ENCODE data around the gene JDP2. TPM values are rescaled to one million over a fixed set of nuclear protein-coding genes. Genes with fewer than 3 reads are reported as not detected.

The JDP2 gene
- total RNA-seq, 6 experiments from 2014 or later: 48.0 to 67.8 (median 61.8) TPM

DNA sequence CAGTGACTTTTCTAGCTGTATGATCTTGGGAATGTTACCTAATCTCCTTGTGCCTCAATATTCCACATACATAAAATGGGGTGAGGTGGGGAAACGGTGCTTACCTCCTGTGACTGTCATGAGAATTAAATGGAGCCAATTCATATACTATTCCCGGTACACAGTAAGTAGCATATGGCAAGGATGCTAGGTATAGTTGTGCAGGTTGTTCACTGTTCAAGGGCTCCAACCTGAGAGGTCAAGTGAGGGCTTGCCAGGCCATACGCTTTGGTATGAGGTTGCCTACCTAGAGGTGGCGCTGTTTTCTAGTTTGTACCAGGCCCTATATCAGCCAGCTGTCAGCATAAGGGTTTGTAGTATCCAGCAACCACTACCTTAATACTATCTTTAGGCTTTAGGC lies 90.8 kb downstream of the JDP2 start:
- DNase-seq: no peak
- H3K4me3 Mint-ChIP-seq: no peak overlapping the region
- TF ChIP-seq, protein P1, sequence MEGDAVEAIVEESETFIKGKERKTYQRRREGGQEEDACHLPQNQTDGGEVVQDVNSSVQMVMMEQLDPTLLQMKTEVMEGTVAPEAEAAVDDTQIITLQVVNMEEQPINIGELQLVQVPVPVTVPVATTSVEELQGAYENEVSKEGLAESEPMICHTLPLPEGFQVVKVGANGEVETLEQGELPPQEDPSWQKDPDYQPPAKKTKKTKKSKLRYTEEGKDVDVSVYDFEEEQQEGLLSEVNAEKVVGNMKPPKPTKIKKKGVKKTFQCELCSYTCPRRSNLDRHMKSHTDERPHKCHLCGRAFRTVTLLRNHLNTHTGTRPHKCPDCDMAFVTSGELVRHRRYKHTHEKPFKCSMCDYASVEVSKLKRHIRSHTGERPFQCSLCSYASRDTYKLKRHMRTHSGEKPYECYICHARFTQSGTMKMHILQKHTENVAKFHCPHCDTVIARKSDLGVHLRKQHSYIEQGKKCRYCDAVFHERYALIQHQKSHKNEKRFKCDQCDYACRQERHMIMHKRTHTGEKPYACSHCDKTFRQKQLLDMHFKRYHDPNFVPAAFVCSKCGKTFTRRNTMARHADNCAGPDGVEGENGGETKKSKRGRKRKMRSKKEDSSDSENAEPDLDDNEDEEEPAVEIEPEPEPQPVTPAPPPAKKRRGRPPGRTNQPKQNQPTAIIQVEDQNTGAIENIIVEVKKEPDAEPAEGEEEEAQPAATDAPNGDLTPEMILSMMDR (IDR thresholded peaks at IDR 0.05): peak; percentile 66

DNA sequence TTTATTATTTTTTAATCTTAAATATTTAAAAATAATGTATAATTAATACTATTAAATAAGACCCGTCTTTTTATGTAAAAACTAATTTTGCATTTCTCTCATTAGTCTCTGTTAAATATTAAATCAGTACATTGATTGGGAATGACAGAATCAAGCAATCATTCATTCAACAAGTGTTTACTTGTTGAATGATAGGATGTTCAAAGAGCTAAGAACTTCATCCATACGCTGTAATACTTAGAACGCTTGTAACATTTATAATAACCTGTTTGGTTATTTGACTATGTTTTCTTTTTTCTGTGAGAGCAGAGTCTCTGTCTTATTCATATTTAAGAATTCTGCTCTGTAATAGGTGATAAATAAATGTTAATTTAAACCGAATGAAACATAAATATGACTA lies 91.6 kb downstream of the JDP2 start:
- no peak for DNase-seq
- TF ChIP-seq, protein P1 (IDR thresholded peaks at IDR 0.05): no peak
- H3K9me3 Mint-ChIP-seq: no peaks in the 10 kb centered on the region
- peaks cover 20% of the 10 kb centered on the region for H3K27me3 Mint-ChIP-seq (ENCODE audit: insufficient read depth)
- H3K36me3 Mint-ChIP-seq (ENCODE audit: low read depth): no peaks in the 10 kb centered on the region
- H3K4me1 Mint-ChIP-seq (ENCODE audit: low read depth): peaks cover 39% of the 10 kb centered on the region
- no peak overlapping the region for H3K27ac Mint-ChIP-seq
- H3K4me3 Mint-ChIP-seq: no peak overlapping the region

More for the DNA sequence above, 90.8 kb downstream of the JDP2 start:
- Mint-ChIP-seq H3K27me3 (ENCODE audit: insufficient read depth) (peaks cover 20% of the 10 kb centered on the region), H3K4me1 (ENCODE audit: low read depth) (peaks cover 33% of the 10 kb centered on the region), H3K36me3 (ENCODE audit: low read depth) (no peaks in the 10 kb centered on the region), H3K27ac (no peak overlapping the region), H3K9me3 (no peaks in the 10 kb centered on the region)

DNA sequence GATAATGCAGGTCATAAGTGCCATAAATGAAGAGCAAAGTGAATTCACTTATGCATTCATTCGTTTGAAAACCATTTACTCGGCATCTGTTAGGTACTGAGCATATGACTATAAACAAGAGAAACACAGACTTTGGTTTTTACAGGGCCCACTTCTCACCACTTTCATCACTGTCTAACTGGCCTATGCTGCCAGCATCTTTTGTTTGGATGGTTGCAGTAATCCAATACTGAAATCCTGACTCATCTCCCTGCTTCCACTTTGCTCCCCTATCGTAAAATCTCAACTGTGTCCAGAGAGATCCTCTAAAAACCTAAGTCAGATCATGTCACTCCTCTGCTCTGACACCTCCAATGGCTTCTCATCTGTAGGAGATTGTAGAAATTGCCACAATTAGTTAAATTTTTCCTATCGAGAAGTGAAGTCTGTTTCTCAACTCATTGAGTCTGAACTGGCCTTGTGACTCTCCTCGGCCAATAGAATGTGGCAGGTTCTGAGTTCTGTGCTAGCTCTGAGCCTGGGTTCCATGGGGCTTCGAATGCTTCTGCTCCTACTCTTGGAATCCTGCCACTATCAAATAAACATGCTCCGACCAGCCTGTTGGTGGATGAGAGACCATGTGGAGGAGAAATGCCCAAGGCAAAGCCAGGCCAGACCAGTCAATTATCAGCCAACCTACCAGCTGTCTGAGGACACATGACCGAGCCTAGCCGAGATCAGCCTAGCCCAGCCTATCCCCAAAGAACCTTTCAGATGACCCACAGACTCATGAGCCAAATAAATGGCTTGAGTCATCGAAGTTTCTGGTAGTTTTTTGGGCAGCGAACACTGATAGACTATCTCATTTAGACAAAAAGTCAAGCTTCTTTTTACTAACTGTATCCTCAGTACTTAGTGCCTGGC lies 92.3 kb downstream of the JDP2 start:
- H3K27me3 Mint-ChIP-seq (ENCODE audit: insufficient read depth): peaks cover 21% of the 10 kb centered on the region
- peak; percentile 37 for DNase-seq
- H3K4me1 Mint-ChIP-seq (ENCODE audit: low read depth): peaks cover 37% of the 10 kb centered on the region
- H3K27ac Mint-ChIP-seq: peak overlapping the region; percentile 8; the same call in 1 of the 2 replicates
- H3K4me3 Mint-ChIP-seq: peak overlapping the region; percentile 18; the same call in 1 of the 2 replicates
- H3K36me3 Mint-ChIP-seq (ENCODE audit: low read depth): no peaks in the 10 kb centered on the region
- H3K9me3 Mint-ChIP-seq: no peaks in the 10 kb centered on the region
- TF ChIP-seq, protein P1 (IDR thresholded peaks at IDR 0.05): no peak

DNA sequence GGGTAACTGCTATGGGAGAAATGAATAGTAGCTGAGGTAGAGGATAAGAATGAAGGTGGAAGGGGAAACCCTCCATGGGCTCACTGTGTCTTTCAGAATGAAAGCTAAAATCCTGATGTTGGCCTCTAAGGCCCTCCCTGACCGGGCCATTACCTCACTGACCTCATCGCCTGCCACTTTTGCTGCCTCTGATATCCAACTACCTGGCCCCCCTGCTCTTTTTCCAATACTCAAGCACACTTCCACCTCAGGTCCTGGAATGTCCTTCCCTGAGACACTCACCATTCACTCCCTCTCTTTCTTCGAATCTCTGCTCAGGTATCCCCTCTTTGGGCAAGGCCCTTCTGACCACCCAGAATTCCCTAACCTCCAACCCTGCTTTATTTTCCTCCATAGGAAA lies 93.0 kb downstream of the JDP2 start:
- H3K27me3 Mint-ChIP-seq (ENCODE audit: insufficient read depth): peaks cover 15% of the 10 kb centered on the region
- H3K27ac Mint-ChIP-seq: no peak overlapping the region
- H3K4me3 Mint-ChIP-seq: no peak overlapping the region
- H3K9me3 Mint-ChIP-seq: no peaks in the 10 kb centered on the region
- TF ChIP-seq, protein P1 (IDR thresholded peaks at IDR 0.05): no peak
- DNase-seq: no peak
- no peaks in the 10 kb centered on the region for H3K36me3 Mint-ChIP-seq (ENCODE audit: low read depth)
- peaks cover 29% of the 10 kb centered on the region for H3K4me1 Mint-ChIP-seq (ENCODE audit: low read depth)

DNA sequence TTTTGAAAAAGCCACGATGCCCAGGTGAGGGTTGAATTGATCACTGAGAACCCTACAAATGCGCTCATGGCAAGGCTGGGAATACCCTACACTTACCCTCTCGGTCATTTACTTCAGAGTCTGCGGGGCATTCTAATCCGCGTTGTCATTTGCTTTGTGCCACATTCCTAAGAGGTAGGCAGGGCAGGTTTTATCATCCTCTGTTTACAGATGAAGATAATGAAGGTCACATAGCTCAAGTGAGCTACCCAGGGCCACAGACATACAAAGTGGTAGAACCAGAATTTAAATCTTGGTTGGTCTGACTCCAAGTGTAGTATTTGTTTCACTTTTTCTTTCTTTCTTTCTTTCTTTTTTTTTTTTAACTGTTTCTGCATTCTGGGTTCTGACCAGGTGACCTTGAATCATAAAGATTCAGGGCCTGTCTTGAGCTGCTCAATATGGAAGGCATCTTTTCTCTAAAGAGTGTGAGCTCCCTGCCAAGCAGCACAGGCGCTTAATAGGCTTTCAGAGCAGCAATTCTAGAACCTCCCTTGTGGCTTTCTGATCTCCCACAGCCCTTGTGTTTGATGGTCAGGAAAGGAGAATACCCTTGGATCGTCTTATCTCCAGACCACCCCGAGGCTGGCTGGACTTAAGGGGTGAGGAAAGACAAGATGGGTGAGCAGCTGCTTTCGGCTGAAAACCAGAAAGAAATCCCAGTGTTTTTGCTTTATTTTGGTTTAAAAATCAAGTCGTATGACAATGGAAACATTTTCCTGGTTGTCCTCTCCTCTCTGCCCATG lies 93.8 kb downstream of the JDP2 start:
- H3K4me1 Mint-ChIP-seq (ENCODE audit: low read depth): peaks cover 26% of the 10 kb centered on the region
- TF ChIP-seq, protein P1 (IDR thresholded peaks at IDR 0.05): no peak
- no peak for DNase-seq
- H3K4me3 Mint-ChIP-seq: no peak overlapping the region
- no peaks in the 10 kb centered on the region for H3K9me3 Mint-ChIP-seq
- no peaks in the 10 kb centered on the region for H3K36me3 Mint-ChIP-seq (ENCODE audit: low read depth)
- H3K27me3 Mint-ChIP-seq (ENCODE audit: insufficient read depth): peaks cover 13% of the 10 kb centered on the region
- H3K27ac Mint-ChIP-seq: no peak overlapping the region

Data from HFFc6 (cell line).